ENCODE measurements around the gene COL1A1.

COL1A1 gene

DNA sequence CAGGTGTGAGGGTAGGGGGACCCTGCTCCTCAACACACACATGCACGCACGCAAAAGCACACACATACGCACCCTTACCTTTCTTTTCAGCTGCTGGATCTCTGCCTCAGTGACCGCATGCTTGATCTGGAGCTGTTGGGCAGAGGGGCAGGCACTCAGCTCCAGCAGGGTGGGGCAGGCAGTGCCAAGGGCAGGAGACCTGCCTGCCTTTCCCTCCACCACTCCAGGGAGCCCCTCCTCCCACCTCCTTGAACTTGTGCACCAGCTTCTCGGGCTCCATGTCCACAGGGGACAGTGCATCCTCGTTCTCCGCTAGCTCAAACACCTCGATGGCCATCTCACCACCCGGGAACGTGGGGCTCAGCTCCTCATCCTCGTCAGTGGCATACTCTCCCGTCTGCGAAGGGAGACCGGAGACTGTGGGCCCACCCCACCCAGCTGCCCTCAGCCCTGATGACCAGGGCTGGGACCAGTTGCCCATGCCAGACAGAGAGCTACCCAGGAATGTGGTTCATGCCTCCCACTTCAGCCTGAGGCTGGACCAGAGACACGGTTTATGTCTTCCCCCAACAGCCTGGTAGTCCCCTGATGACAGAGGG is 62.1 kb downstream of the COL1A1 start:
- no peak for DNase-seq

- no peak for DNase-seq
These were observed 64.4 kb downstream of the COL1A1 start for GRCh38 chr17:50137042-50137441.

GRCh38 chr17:50136096-50136687 is 65.2 kb downstream of the COL1A1 start:
- no peak for DNase-seq

DNA sequence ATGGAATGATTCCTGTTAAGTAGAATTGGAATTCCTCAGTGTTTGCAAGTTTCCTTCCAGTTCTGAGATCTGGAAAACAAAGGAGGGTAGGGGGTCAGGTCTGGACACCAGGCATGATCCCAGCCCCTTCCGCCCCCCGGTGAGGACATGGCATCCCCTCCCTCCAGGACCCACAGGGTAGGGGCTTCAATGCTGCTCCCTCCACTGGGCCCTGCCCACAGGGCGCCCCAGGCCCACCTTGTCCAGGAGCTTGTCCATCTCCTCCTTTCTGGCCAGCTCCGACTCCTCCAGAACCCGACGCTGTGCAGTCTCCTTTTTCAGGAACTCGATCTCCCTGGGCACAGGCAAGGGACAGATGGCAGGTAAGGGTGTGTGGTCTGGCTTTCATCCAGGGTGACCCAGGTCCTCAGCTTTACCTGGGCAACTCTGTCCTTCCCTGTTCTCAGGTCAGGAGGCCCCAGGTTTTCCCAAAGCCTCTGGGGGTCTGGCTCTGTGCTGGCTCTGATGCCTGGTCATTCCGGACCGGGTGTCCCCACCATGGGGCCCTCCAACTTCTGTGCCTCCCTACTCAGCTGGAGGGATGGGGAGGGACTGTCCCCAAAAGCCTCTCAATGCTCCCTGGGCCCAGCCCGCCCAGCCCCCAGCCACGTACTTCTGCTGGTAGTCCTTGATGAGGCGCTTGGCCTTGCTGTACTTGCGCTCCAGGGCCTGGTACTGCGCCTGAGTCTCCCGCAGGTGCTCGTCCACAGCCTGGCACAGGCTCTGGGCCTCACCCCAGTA is 65.9 kb downstream of the COL1A1 start:
- no peak for DNase-seq

GRCh38 chr17:50134206-50135110 is 67.0 kb downstream of the COL1A1 start:
- no peak for DNase-seq

- no peak for DNase-seq
These were observed 67.7 kb downstream of the COL1A1 start for GRCh38 chr17:50133769-50134099.
